ENCODE data around the gene PITX2. TPM values are rescaled to one million over a fixed set of nuclear protein-coding genes. Genes with fewer than 3 reads are reported as not detected.

Gene PITX2
- total RNA-seq, 4 donors from 2014 or later = 17.4 to 48.6 (median 34.0) TPM

GRCh38 chr4:110614976-110615352 is 7.9 kb downstream of the PITX2 start:
- TF ChIP-seq POLR2AphosphoS5 (IDR thresholded peaks at IDR 0.05) (no peak), CTCF (IDR thresholded peaks at IDR 0.05) (no peak), EP300 (IDR thresholded peaks at IDR 0.05) (no peak), POLR2A (IDR thresholded peaks at IDR 0.05; ENCODE audit: low read depth) (no peak)
- intact Hi-C loops (cut with DNase I) = no loop called here
- no peak for DNase-seq (ENCODE audit: extremely low spot score)
- no peak overlapping the region for H3K4me3 ChIP-seq
- H3K4me1 ChIP-seq = peaks cover 0 to 48% (median 23%) of the 10 kb centered on the region in 4 donors
- peaks cover 0 to 73% (median 11%) of the 10 kb centered on the region in 4 donors for H3K27me3 ChIP-seq
- 52% methylated on average over 19 of the region's 19 CpGs for WGBS
- no peak overlapping the region for H3K27ac ChIP-seq (replicated peaks in 1 of 4)
- H3K9me3 ChIP-seq = no peaks in the 10 kb centered on the region
- peaks cover 0 to 9% (median 2%) of the 10 kb centered on the region in 4 donors for H3K36me3 ChIP-seq

- Histone ChIP-seq H3K36me3 (peaks cover 0 to 9% (median 2%) of the 10 kb centered on the region in 4 donors), H3K9me3 (no peaks in the 10 kb centered on the region), H3K4me1 (peaks cover 0 to 43% (median 21%) of the 10 kb centered on the region in 4 donors), H3K27ac (replicated peaks in 1 of 4) (no peak overlapping the region), H3K4me3 (no peak overlapping the region), H3K27me3 (peaks cover 0 to 67% (median 11%) of the 10 kb centered on the region in 4 donors)
- no peak for DNase-seq (ENCODE audit: extremely low spot score)
- no peak for TF ChIP-seq CTCF (IDR thresholded peaks at IDR 0.05)
- TF ChIP-seq EP300 (IDR thresholded peaks at IDR 0.05) = no peak
- no peak for TF ChIP-seq POLR2A (IDR thresholded peaks at IDR 0.05; ENCODE audit: low read depth)
- TF ChIP-seq POLR2AphosphoS5 (IDR thresholded peaks at IDR 0.05) = no peak
- 55% methylated on average over 27 of the region's 27 CpGs for WGBS
- intact Hi-C loops (cut with DNase I) = no loop called here
Measured at GRCh38 chr4:110614173-110614963, 8.5 kb downstream of the PITX2 start.

- H3K4me1 ChIP-seq = peaks cover 0 to 37% (median 20%) of the 10 kb centered on the region in 4 donors
- H3K27ac ChIP-seq (replicated peaks in 1 of 4) = no peak overlapping the region
- DNase-seq (ENCODE audit: extremely low spot score) = no peak
- 52% methylated on average over 3 of the region's 3 CpGs for WGBS
- peaks cover 0 to 9% (median 2%) of the 10 kb centered on the region in 4 donors for H3K36me3 ChIP-seq
- no peak overlapping the region for H3K4me3 ChIP-seq
- intact Hi-C loops (cut with DNase I) = no loop called here
- no peak for TF ChIP-seq POLR2A (IDR thresholded peaks at IDR 0.05; ENCODE audit: low read depth)
- no peak for TF ChIP-seq EP300 (IDR thresholded peaks at IDR 0.05)
- TF ChIP-seq CTCF (IDR thresholded peaks at IDR 0.05) = no peak
- no peak for TF ChIP-seq POLR2AphosphoS5 (IDR thresholded peaks at IDR 0.05)
- peaks cover 0 to 61% (median 11%) of the 10 kb centered on the region in 4 donors for H3K27me3 ChIP-seq
- no peaks in the 10 kb centered on the region for H3K9me3 ChIP-seq
Measured at GRCh38 chr4:110613745-110614144, 9.1 kb downstream of the PITX2 start.

- Histone ChIP-seq H3K36me3 (peaks cover 0 to under 1% (median 0%) of the 10 kb centered on the region in 4 donors), H3K4me1 (peaks cover 0 to 30% (median 18%) of the 10 kb centered on the region in 4 donors), H3K4me3 (no peak overlapping the region), H3K27ac (replicated peaks in 1 of 4) (no peak overlapping the region), H3K27me3 (peaks cover 0 to 51% (median 11%) of the 10 kb centered on the region in 4 donors), H3K9me3 (no peaks in the 10 kb centered on the region)
- intact Hi-C loops (cut with DNase I) = no loop called here
- TF ChIP-seq POLR2A (IDR thresholded peaks at IDR 0.05; ENCODE audit: low read depth) = no peak
- WGBS = 63% methylated on average over 23 of the region's 23 CpGs
- DNase-seq (ENCODE audit: extremely low spot score) = no peak
Measured at GRCh38 chr4:110612631-110613269, 10.1 kb downstream of the PITX2 start.

- WGBS = 47% methylated on average over 30 of the region's 30 CpGs
Measured at GRCh38 chr4:110611968-110612447, 10.9 kb downstream of the PITX2 start.

More at GRCh38 chr4:110611968-110612447, 10.9 kb downstream of the PITX2 start:
- H3K9me3 ChIP-seq = no peaks in the 10 kb centered on the region
- no peaks in the 10 kb centered on the region for H3K36me3 ChIP-seq
- peaks cover 0 to 51% (median 11%) of the 10 kb centered on the region in 4 donors for H3K27me3 ChIP-seq
- peak overlapping the region; percentile 33 to 39 (median 38) for H3K4me3 ChIP-seq
- intact Hi-C loops (cut with DNase I) = no loop called here
- no peak for DNase-seq (ENCODE audit: extremely low spot score)
- no peak for TF ChIP-seq CTCF (IDR thresholded peaks at IDR 0.05)
- TF ChIP-seq POLR2AphosphoS5 (IDR thresholded peaks at IDR 0.05) = no peak
- no peak for TF ChIP-seq EP300 (IDR thresholded peaks at IDR 0.05)
- TF ChIP-seq POLR2A (IDR thresholded peaks at IDR 0.05; ENCODE audit: low read depth) = no peak
- no peak overlapping the region for H3K27ac ChIP-seq (replicated peaks in 1 of 4)
- peaks cover 0 to 24% (median 16%) of the 10 kb centered on the region in 4 donors for H3K4me1 ChIP-seq
